HCT116 (cell line): Measurements from ENCODE around the gene SNTG2. TPM values are rescaled to one million over a fixed set of nuclear protein-coding genes. Genes with fewer than 3 reads are reported as not detected.

Experiments
- ATAC-seq: fragments of 200-7000 bp; cut with Tn5 transposase; 2 replicates; pipeline ENCODE4 v1.9.1; 2020; ENCODE audit warnings: mild to moderate bottlenecking, moderate library complexity
- BruUV-seq: library from RNA; stranded (reverse); fragments of 400-500 nt; replicated peaks from 2 replicates; lab custom pipeline; 2021; lab: Mats Ljungman, UMichigan
- CTCF ChIA-PET: fragments of 300-600 bp; sonication (Branson Sonifier 250); formaldehyde crosslinking; loops from one replicate; lab custom pipeline; 2021; ENCODE audit warnings: antibody characterized with exemption; lab: Charles Lee
- POLR2A ChIA-PET: fragments of 300-600, 350-600 bp; sonication (Branson Sonifier 250); formaldehyde crosslinking; loops from one replicate; lab custom pipeline; 2021; ENCODE audit warnings: antibody characterized with exemption; lab: Charles Lee
- RAD21 ChIA-PET, 2 experiments: fragments of 300-600 bp; sonication (Branson Sonifier 250); formaldehyde crosslinking; loops; one replicate each; lab custom pipeline; 2023; ENCODE audit warnings: low total read pairs in 2 of 2; ENCODE audit not compliant: uncharacterized antibody in 2 of 2, unreplicated experiment in 2 of 2, low non-redundant PET in 1 of 2; lab: Charles Lee
- DNase-seq: peaks from one replicate; pipeline ENCODE4 v3.0.0-alpha.2; 2010; ENCODE audit warnings: low read depth, low spot score
- H2AFZ ChIP-seq: fragments of 200-600 bp; shearing (Covaris generic), sonication (generic); 2 replicates; pipeline ENCODE4 v1.6.1; 2017; ENCODE audit warnings: low read depth, mixed run types, mixed read lengths, antibody characterized with exemption, low read length; ENCODE audit not compliant: poor library complexity, severe bottlenecking
- H3K27ac ChIP-seq: 2 replicates; pipeline ENCODE4 v1.5.1; 2012; ENCODE audit warnings: low read depth, low read length
- H3K27me3 ChIP-seq: fragments of 200-600 bp; sonication (generic); 2 replicates; pipeline ENCODE4 v1.6.1; 2016; ENCODE audit warnings: mixed run types, low read length, mixed read lengths; ENCODE audit not compliant: insufficient read depth
- H3K36me3 ChIP-seq, 2 experiments: fragments of 200-500 bp in 1 of 2; fragments of 200-600 bp in 1 of 2; sonication (Bioruptor generic) in 1 of 2; sonication (generic) in 1 of 2; 2 replicates each; pipeline versions ENCODE4 v1.5.1 to v1.6.1; 2014 to 2016; ENCODE audit warnings: low read length in 2 of 2, inconsistent platforms in 1 of 2, mixed read lengths in 1 of 2, mixed run types in 1 of 2; ENCODE audit not compliant: insufficient read depth in 2 of 2, control insufficient read depth in 1 of 2
- H3K4me1 ChIP-seq, 2 experiments: fragments of 200-600 bp in 1 of 2; sonication (generic) in 1 of 2; 2 replicates each; pipeline versions ENCODE4 v1.5.1 to v1.6.1; 2012 to 2017; ENCODE audit warnings: low read length in 2 of 2, inconsistent platforms in 1 of 2, mild to moderate bottlenecking in 1 of 2, mixed read lengths in 1 of 2, mixed run types in 1 of 2, moderate library complexity in 1 of 2; ENCODE audit not compliant: insufficient read depth in 2 of 2, control insufficient read depth in 1 of 2
- H3K4me2 ChIP-seq: fragments of 200-600 bp; sonication (generic); 2 replicates; pipeline ENCODE4 v1.6.1; 2017; ENCODE audit warnings: mixed run types, low read length, mixed read lengths
- H3K4me3 ChIP-seq, 2 experiments: fragments of 200-600 bp in 1 of 2; sonication (generic) in 1 of 2; replicated peaks in 1 of 2; 2 replicates each; pipeline ENCODE4 v1.5.1; 2011 to 2016; ENCODE audit warnings: low read length in 2 of 2, control low read depth in 1 of 2, low read depth in 1 of 2, mild to moderate bottlenecking in 1 of 2, mixed read lengths in 1 of 2, mixed run types in 1 of 2
- H3K79me2 ChIP-seq: fragments of 200-600 bp; sonication (generic); 2 replicates; pipeline ENCODE4 v1.6.1; 2017; ENCODE audit warnings: mild to moderate bottlenecking, mixed run types, low read length, moderate library complexity, mixed read lengths; ENCODE audit not compliant: insufficient read depth
- H3K9ac ChIP-seq: fragments of 200-600 bp; sonication (generic); 2 replicates; pipeline ENCODE4 v1.6.1; 2016; ENCODE audit warnings: low read length, mixed read lengths
- H3K9me2 ChIP-seq: fragments of 200-600 bp; sonication (generic), shearing (Covaris generic); 2 replicates; pipeline ENCODE4 v1.6.1; 2017; ENCODE audit warnings: mixed run types, mild to moderate bottlenecking, moderate library complexity; ENCODE audit not compliant: insufficient read depth
- H3K9me3 ChIP-seq, 2 experiments: fragments of 200-500 bp in 1 of 2; fragments of 200-600 bp in 1 of 2; sonication (Bioruptor generic) in 1 of 2; sonication (generic) in 1 of 2; 2 replicates each; pipeline ENCODE4 v1.6.1; 2014 to 2017; ENCODE audit warnings: low read length in 2 of 2, mixed read lengths in 2 of 2, inconsistent platforms in 1 of 2, low read depth in 1 of 2, mild to moderate bottlenecking in 1 of 2, mixed run types in 1 of 2, moderate library complexity in 1 of 2; ENCODE audit not compliant: control insufficient read depth in 1 of 2, insufficient read depth in 1 of 2
- H4K20me1 ChIP-seq: fragments of 200-600 bp; sonication (generic), shearing (Covaris generic); 2 replicates; pipeline ENCODE4 v1.6.1; 2017; ENCODE audit warnings: mixed run types, mild to moderate bottlenecking, moderate library complexity; ENCODE audit not compliant: insufficient read depth
- ATF3 ChIP-seq: IDR thresholded peaks from 2 replicates; pipeline ENCODE4 v1.6.1; 2012
- CBX3 ChIP-seq: IDR thresholded peaks from 2 replicates; pipeline ENCODE4 v1.6.1; 2012; ENCODE audit warnings: low read depth
- EGR1 ChIP-seq: IDR thresholded peaks from 2 replicates; pipeline ENCODE4 v1.6.1; 2012; ENCODE audit warnings: low read depth
- EZH2 ChIP-seq: fragments of 200-600 bp; sonication (generic); IDR thresholded peaks from 2 replicates; pipeline ENCODE4 v1.6.1; 2017; ENCODE audit warnings: antibody characterized with exemption, mixed run types
- EZH2phosphoT487 ChIP-seq: fragments of 200-600 bp; IDR thresholded peaks from 2 replicates; pipeline ENCODE4 v1.6.1; 2018; ENCODE audit warnings: antibody characterized with exemption, borderline replicate concordance
- FOSL1 ChIP-seq: IDR thresholded peaks from 2 replicates; pipeline ENCODE4 v1.6.1; 2012; ENCODE audit warnings: low read depth
- JUND ChIP-seq: IDR thresholded peaks from 2 replicates; pipeline ENCODE4 v1.6.1; 2012
- POLR2AphosphoS5 ChIP-seq: IDR thresholded peaks from 2 replicates; pipeline ENCODE4 v1.6.1; 2011; ENCODE audit warnings: mild to moderate bottlenecking, low read depth, low read length, moderate library complexity
- RAD21 ChIP-seq: IDR thresholded peaks from 2 replicates; pipeline ENCODE4 v1.6.1; 2012; ENCODE audit warnings: low read depth, mild to moderate bottlenecking
- SIN3A ChIP-seq: IDR thresholded peaks from 2 replicates; pipeline ENCODE4 v1.6.1; 2012; ENCODE audit warnings: low read depth
- SP1 ChIP-seq: IDR thresholded peaks from 2 replicates; pipeline ENCODE4 v1.6.1; 2012; ENCODE audit warnings: low read depth
- SRF ChIP-seq: IDR thresholded peaks from 2 replicates; pipeline ENCODE4 v1.6.1; 2012; ENCODE audit warnings: low read depth
- YY1 ChIP-seq: IDR thresholded peaks from 2 replicates; pipeline ENCODE4 v1.6.1; 2011; ENCODE audit warnings: low read length, low read depth, moderate library complexity, mild to moderate bottlenecking; ENCODE audit not compliant: insufficient replicate concordance; ENCODE audit errors: extremely low read depth
- ZBTB33 ChIP-seq: IDR thresholded peaks from 2 replicates; pipeline ENCODE4 v1.6.1; 2011; ENCODE audit warnings: mild to moderate bottlenecking, low read length, moderate library complexity; ENCODE audit not compliant: insufficient replicate concordance; ENCODE audit errors: extremely low read depth
- ZNF274 ChIP-seq: fragments of 200-500 bp; sonication (Bioruptor generic); IDR thresholded peaks from 2 replicates; pipeline ENCODE4 v1.6.1; 2014; ENCODE audit warnings: mild to moderate bottlenecking, low read depth, low read length, inconsistent platforms
- intact Hi-C: fragments of 100-400 bp; cut with micrococcal nuclease; formaldehyde crosslinking; loops from 2 replicates; pipeline ENCODE4 v1.10.0; 2022
- total RNA-seq: library from RNA; stranded (reverse); gene quantifications from one replicate; pipeline ENCODE4 v1.2.1, GENCODE V29; 2021; ENCODE audit not compliant: unreplicated experiment
- TF ChIP-seq, protein P1 (sequence below): IDR thresholded peaks from 2 replicates; pipeline ENCODE4 v1.6.1; 2012
- TF ChIP-seq, protein P2 (sequence below), 3 experiments: fragments of 200-600 bp in 1 of 3; sonication (generic) in 1 of 3; IDR thresholded peaks in 2 of 3; conservative IDR thresholded peaks in 1 of 3; 2 replicates each; pipeline ENCODE4 v1.5.1; 2012 to 2017; ENCODE audit warnings: low read depth in 2 of 3, low read length in 2 of 3, antibody characterized with exemption in 1 of 3, borderline replicate concordance in 1 of 3, control low read depth in 1 of 3, mild to moderate bottlenecking in 1 of 3, mixed read lengths in 1 of 3, mixed run types in 1 of 3, moderate library complexity in 1 of 3; ENCODE audit not compliant: insufficient read depth in 1 of 3

SNTG2 gene
- total RNA-seq, 1 experiment from 2014 or later: not detected

DNA sequence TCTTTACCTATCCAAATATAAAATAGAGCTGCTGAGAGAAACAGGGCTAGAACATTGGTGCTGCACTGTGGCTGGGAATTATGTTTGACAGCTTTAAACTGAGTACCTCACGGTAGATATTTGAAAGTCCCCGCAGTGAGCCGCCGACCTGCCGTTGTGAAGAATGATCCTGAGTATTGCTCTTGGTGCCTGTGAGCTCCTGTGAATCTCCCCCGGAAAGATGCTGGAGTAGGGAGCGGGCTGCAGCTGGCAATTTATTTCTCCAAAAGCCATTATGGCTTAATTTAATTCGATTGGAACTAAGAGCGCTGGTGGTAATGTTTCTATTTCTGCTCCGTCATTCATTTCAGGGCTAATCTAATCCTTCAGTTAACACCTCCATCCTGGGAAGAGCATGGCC, 333.2 kb downstream of the SNTG2 start:
- H3K4me2 ChIP-seq: no peak overlapping the region
- BruUV-seq: no TSS peak
- H3K27ac ChIP-seq: no peak overlapping the region
- H3K9ac ChIP-seq: no peak overlapping the region
- H3K4me3 ChIP-seq: no peak overlapping the region
- H3K9me2 ChIP-seq: no peaks in the 10 kb centered on the region
- ChIA-PET RAD21 (no interaction called here), CTCF (no interaction called here), POLR2A (no interaction called here)
- H3K27me3 ChIP-seq: no peaks in the 10 kb centered on the region
- DNase-seq (no peak), ATAC-seq (no peak)
- H4K20me1 ChIP-seq: no peaks in the 10 kb centered on the region
- intact Hi-C loops: no loop called here
- H3K9me3 ChIP-seq: no peaks in the 10 kb centered on the region
- H3K4me1 ChIP-seq: no peaks in the 10 kb centered on the region; a peak in 1 of 4 replicates
- no peak overlapping the region for H2AFZ ChIP-seq
- no peak for TF ChIP-seq SP1
- TF ChIP-seq ZNF274: no peak
- no peak for TF ChIP-seq EZH2phosphoT487
- no peak for TF ChIP-seq EGR1
- TF ChIP-seq, protein P1, sequence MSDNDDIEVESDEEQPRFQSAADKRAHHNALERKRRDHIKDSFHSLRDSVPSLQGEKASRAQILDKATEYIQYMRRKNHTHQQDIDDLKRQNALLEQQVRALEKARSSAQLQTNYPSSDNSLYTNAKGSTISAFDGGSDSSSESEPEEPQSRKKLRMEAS: no peak
- TF ChIP-seq ATF3: no peak
- no peak for TF ChIP-seq ZBTB33
- TF ChIP-seq CBX3: no peak
- no peak for TF ChIP-seq SIN3A
- no peak for TF ChIP-seq POLR2AphosphoS5
- TF ChIP-seq SRF: no peak
- TF ChIP-seq YY1: no peak
- no peak for TF ChIP-seq EZH2
- no peak for TF ChIP-seq FOSL1
- TF ChIP-seq, protein P2, sequence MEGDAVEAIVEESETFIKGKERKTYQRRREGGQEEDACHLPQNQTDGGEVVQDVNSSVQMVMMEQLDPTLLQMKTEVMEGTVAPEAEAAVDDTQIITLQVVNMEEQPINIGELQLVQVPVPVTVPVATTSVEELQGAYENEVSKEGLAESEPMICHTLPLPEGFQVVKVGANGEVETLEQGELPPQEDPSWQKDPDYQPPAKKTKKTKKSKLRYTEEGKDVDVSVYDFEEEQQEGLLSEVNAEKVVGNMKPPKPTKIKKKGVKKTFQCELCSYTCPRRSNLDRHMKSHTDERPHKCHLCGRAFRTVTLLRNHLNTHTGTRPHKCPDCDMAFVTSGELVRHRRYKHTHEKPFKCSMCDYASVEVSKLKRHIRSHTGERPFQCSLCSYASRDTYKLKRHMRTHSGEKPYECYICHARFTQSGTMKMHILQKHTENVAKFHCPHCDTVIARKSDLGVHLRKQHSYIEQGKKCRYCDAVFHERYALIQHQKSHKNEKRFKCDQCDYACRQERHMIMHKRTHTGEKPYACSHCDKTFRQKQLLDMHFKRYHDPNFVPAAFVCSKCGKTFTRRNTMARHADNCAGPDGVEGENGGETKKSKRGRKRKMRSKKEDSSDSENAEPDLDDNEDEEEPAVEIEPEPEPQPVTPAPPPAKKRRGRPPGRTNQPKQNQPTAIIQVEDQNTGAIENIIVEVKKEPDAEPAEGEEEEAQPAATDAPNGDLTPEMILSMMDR (IDR thresholded peaks at IDR 0.05 in 2 of 3, conservative IDR thresholded peaks at IDR 0.05 in 1 of 3; ENCODE audit: borderline replicate concordance in 1 of 3, insufficient read depth in 1 of 3, low read depth in 2 of 3, low read length in 2 of 3): no peak
- no peak for TF ChIP-seq JUND
- no peak for TF ChIP-seq RAD21
- no peaks in the 10 kb centered on the region for H3K36me3 ChIP-seq
- no peaks in the 10 kb centered on the region for H3K79me2 ChIP-seq
